Esophagus squamous epithelium (tissue), 5 donors: ENCODE data around the gene TOGARAM2. TPM values are rescaled to one million over a fixed set of nuclear protein-coding genes. Genes with fewer than 3 reads are reported as not detected.

Experiments used
- DNase-seq: peaks from one replicate; lab custom pipeline; 2025; lab: John Stamatoyannopoulos, UW
- H3K27ac ChIP-seq, 4 donors: fragments of 200-600 bp; sonication (generic); one replicate each; pipeline ENCODE4 v1.5.1; 2016 to 2019; ENCODE audit warnings: mild to moderate bottlenecking in 1 of 4
- H3K27me3 ChIP-seq, 4 donors: fragments of 200-600 bp; sonication (generic); 1 replicate in 3 of 4; 2 replicates in 1 of 4; pipeline versions ENCODE4 v1.5.1 to v1.6.0; 2017 to 2021; ENCODE audit warnings: antibody characterized with exemption in 1 of 4
- H3K36me3 ChIP-seq, 3 donors: fragments of 200-600 bp; sonication (generic); one replicate each; pipeline ENCODE4 v1.5.1; 2016 to 2019
- H3K4me1 ChIP-seq, 3 donors: fragments of 200-600 bp; sonication (generic); one replicate each; pipeline ENCODE4 v1.5.1; 2017 to 2019
- H3K4me3 ChIP-seq, 4 donors: fragments of 200-600 bp; sonication (generic); 1 replicate in 3 of 4; 2 replicates in 1 of 4; pipeline ENCODE4 v1.5.1; 2016 to 2019; ENCODE audit warnings: mild to moderate bottlenecking in 2 of 4, moderate library complexity in 1 of 4
- H3K9me3 ChIP-seq, 3 donors: fragments of 200-600 bp; sonication (generic); one replicate each; pipeline ENCODE4 v1.5.1; 2016 to 2019
- POLR2A ChIP-seq, 4 donors: fragments of 450-650 bp; IDR thresholded peaks; one replicate each; pipeline ENCODE4 v1.6.1; 2017; ENCODE audit warnings: antibody characterized with exemption in 4 of 4, mild to moderate bottlenecking in 4 of 4, moderate library complexity in 3 of 4
- WGBS, 2 donors: methylation state at CpG; one replicate each; pipeline ENCODE4 v1.1.5; 2018; 5-methylcytosine and 5-hydroxymethylcytosine counted together
- intact Hi-C: fragments of 100-400 bp; cut with DNase I; formaldehyde crosslinking; loops from one replicate; pipeline ENCODE4 v1.15.0; 2022
- total RNA-seq, 4 donors: library from RNA; depleted of rRNA; stranded (reverse); fragments of >200 nt; gene quantifications; one replicate each; pipeline ENCODE4 v1.1.0, GENCODE V29; 2016
- TF ChIP-seq, protein P1 (sequence below), 6 experiments: fragments of 450-650 bp in 4 of 6; fragments of 200-600 bp in 2 of 6; sonication (generic) in 2 of 6; IDR thresholded peaks; one replicate each; pipeline ENCODE4 v1.5.1; 2016 to 2019; ENCODE audit warnings: antibody characterized with exemption in 6 of 6, mild to moderate bottlenecking in 4 of 6, moderate library complexity in 4 of 6
- donor health status: DM: yes; HTN: yes; CAD: no.

TOGARAM2 gene
- total RNA-seq, 4 donors from 2014 or later: 0.03 to 0.76 (median 0.48) TPM; not detected in 1

DNA sequence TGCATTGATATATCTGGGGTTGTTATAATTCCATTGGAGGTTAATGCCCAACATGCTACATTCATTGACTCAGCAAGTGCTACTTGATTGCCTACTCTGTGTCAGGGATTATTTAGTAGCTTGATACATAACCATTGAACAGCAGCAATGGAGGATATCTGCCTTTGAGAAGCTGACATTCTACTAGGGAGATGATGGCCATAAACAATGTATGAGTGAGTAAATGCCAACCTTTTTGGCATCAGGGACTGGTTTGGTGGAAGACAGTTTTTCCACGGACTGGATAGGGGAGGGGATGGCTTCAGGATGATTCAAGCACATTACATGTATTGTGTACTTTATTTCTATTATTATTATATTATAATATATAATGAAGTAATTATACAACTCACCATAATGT lies 31.9 kb upstream of the TOGARAM2 start:
- intact Hi-C loops: no loop called here
- H3K27ac ChIP-seq: no peak overlapping the region
- TF ChIP-seq, protein P1, sequence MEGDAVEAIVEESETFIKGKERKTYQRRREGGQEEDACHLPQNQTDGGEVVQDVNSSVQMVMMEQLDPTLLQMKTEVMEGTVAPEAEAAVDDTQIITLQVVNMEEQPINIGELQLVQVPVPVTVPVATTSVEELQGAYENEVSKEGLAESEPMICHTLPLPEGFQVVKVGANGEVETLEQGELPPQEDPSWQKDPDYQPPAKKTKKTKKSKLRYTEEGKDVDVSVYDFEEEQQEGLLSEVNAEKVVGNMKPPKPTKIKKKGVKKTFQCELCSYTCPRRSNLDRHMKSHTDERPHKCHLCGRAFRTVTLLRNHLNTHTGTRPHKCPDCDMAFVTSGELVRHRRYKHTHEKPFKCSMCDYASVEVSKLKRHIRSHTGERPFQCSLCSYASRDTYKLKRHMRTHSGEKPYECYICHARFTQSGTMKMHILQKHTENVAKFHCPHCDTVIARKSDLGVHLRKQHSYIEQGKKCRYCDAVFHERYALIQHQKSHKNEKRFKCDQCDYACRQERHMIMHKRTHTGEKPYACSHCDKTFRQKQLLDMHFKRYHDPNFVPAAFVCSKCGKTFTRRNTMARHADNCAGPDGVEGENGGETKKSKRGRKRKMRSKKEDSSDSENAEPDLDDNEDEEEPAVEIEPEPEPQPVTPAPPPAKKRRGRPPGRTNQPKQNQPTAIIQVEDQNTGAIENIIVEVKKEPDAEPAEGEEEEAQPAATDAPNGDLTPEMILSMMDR (IDR thresholded peaks at IDR 0.05): no peak
- no peak for TF ChIP-seq POLR2A (IDR thresholded peaks at IDR 0.05)
- H3K4me1 ChIP-seq: peaks cover 0 to 23% (median 19%) of the 10 kb centered on the region in 3 donors
- no peaks in the 10 kb centered on the region for H3K27me3 ChIP-seq
- 83 to 93% methylated on average over 1 of the region's 1 CpG for WGBS, 2 donors
- no peak overlapping the region for H3K4me3 ChIP-seq
- no peak for DNase-seq
- peaks cover 6 to 58% (median 14%) of the 10 kb centered on the region in 3 donors for H3K36me3 ChIP-seq
- H3K9me3 ChIP-seq: no peaks in the 10 kb centered on the region

DNA sequence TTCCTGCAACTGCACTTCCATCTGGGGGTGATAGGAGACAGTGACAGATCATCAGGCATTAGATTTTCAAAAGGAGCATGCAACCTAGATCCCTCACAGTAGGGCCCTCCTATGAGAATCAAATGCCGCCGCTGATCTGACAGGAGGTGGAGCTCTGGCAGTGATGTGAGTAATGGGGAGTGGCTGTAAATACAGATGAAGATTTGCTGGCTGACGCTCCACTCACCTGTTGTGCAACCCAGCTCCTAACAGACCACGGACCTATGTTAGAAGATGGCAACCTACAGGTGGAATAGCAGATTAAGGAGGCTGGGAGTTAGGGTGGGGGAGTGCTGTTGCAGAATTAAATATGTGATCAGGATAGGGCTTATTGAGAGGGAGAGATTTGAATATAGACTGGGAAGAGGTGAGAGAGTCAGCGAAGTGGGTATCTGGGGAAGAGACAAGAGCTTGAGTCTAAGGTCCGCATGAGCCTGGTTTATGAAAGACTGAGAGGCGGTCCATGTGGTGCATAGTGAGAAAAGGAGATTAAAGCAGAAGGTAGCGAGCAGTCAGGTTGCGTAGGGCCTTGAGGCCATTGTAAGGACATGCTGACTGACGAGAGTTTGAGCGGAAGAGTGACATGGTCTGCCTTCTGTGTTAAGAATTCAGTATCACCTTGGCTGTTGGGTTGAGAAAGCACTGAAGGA lies 31.3 kb upstream of the TOGARAM2 start:
- TF ChIP-seq, protein P1 (IDR thresholded peaks at IDR 0.05): no peak
- no peak for TF ChIP-seq POLR2A (IDR thresholded peaks at IDR 0.05)
- H3K4me3 ChIP-seq: no peak overlapping the region
- H3K4me1 ChIP-seq: peaks cover 0 to 23% (median 19%) of the 10 kb centered on the region in 3 donors
- H3K27ac ChIP-seq: no peak overlapping the region
- 87% methylated on average over 11 of the region's 11 CpGs for WGBS, 2 donors
- DNase-seq: no peak
- H3K36me3 ChIP-seq: peaks cover 6 to 52% (median 9%) of the 10 kb centered on the region in 3 donors
- H3K27me3 ChIP-seq: no peaks in the 10 kb centered on the region
- H3K9me3 ChIP-seq: no peaks in the 10 kb centered on the region
- intact Hi-C loops: no loop called here

DNA sequence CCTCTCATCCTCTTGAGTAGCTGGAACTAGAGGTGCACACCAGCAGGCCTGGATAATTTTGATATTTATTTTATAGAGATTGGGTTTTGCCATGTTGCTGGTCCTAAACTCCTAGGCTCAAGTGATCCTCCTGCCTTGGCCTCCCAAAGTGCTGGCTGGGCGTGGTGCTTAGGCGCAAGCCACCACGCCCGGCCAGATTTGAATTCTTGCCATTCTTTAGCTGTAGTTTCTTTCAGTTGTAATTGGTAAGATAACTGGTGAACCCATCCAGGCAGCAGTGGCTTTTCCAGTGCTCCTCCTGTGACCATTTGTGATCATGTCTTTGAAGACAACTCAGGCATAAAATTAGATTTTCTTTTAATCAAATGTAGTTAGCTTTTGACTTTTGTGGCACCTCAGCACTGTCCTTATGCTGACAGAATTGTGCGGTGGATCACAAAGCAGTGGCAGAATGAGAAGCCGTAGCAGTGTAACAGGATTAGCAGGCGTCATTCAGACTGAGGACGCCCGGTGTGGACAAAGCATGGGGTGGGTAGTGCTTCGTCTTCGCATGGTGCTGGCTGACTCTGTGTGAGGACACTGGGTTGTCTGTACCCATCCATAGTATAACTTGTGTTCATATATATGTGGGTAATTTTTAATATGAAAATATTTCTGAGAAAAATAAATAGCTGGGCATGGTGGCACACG lies 30.0 kb upstream of the TOGARAM2 start:
- H3K27ac ChIP-seq: peak overlapping the region; percentile 29 to 82 (median 70)
- WGBS, 2 donors: 86 to 97% methylated on average over 5 to 9 of the region's 12 CpGs
- TF ChIP-seq, protein P1 (IDR thresholded peaks at IDR 0.05): no peak
- no peak for TF ChIP-seq POLR2A (IDR thresholded peaks at IDR 0.05)
- intact Hi-C loops: no loop called here
- no peaks in the 10 kb centered on the region for H3K9me3 ChIP-seq
- H3K27me3 ChIP-seq: no peaks in the 10 kb centered on the region
- peaks cover 0 to 23% (median 19%) of the 10 kb centered on the region in 3 donors for H3K4me1 ChIP-seq
- no peak for DNase-seq
- H3K4me3 ChIP-seq: no peak overlapping the region
- H3K36me3 ChIP-seq: peaks cover 0 to 39% (median 6%) of the 10 kb centered on the region in 3 donors

DNA sequence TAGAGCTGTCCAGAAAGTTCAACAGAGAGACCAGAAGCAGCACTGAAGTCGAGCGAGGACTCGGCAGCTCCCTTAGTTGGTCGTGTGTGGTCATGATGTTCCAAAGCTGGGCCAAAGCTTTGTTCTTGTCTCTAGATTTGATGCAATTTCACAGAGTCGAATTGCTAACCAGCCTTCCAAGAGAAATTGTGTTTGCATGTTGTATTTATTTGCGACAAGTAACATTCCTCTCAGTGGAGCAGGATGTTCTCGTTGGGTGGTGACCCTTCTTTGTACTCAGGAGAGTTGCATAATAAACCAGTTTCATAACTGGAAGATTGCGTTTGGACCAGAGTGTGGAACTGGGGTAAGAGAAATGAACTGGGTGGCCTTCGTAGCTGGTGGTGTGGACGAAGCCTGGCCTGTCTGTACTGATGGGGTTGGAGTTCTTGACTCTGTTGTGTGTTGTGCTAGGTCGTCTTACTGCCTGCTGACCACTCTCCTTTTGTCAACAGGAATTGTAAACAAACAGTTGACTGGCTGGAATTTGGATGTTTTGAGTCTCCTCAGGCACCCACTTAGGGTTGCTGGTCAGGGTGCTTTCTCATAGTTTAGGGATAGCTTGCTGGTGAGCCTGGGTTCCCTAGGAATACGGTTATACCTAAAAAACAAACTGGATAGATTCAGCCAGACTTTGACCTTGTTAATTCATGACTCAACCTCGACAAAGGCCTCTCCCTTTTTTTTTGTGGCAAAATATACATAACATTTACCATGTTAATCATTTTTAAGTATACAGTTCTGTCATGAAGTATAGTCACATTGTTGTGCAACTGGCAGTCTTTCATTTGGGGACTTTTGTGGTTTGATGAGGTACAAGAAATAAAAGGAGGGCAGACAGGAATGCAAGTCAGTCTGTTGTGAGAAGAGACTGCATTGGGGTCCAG lies 28.9 kb upstream of the TOGARAM2 start:
- no peaks in the 10 kb centered on the region for H3K27me3 ChIP-seq
- no peak overlapping the region for H3K4me3 ChIP-seq
- peak overlapping the region; percentile 42 to 82 (median 70) for H3K27ac ChIP-seq
- WGBS, 2 donors: 55 to 59% methylated on average over 13 of the region's 13 CpGs
- DNase-seq: no peak
- intact Hi-C loops: no loop called here
- TF ChIP-seq POLR2A (IDR thresholded peaks at IDR 0.05): no peak
- TF ChIP-seq, protein P1 (IDR thresholded peaks at IDR 0.05): peak in 1 of 6 experiments; percentile 4
- H3K9me3 ChIP-seq: no peaks in the 10 kb centered on the region
- peaks cover 0 to 27% (median 19%) of the 10 kb centered on the region in 3 donors for H3K4me1 ChIP-seq
- peaks cover 0 to 28% (median 6%) of the 10 kb centered on the region in 3 donors for H3K36me3 ChIP-seq
